ENCODE results near the gene DTNB.

DNA sequence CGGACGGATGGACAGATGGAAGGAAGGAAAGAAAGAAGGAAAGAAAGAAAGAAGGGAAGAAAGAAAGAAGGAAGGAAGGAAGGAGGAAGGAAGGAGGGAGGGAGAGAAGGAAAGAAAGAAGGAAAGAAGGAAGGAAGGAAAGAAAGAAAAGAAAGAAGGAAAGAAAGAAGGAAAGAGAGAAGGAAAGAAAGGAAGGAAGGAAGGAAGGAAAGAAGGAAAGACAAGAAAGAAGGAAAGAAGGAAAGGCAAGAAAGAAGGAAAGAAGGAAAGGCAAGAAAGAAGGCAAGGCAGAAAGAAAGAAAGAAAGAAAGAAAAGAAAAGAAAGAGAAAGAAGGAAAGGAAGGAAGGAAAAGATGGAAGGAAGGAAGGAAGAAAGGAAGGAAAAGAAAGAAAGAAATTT is 169.1 kb downstream of the DTNB start:
- TF ChIP-seq, protein P1, sequence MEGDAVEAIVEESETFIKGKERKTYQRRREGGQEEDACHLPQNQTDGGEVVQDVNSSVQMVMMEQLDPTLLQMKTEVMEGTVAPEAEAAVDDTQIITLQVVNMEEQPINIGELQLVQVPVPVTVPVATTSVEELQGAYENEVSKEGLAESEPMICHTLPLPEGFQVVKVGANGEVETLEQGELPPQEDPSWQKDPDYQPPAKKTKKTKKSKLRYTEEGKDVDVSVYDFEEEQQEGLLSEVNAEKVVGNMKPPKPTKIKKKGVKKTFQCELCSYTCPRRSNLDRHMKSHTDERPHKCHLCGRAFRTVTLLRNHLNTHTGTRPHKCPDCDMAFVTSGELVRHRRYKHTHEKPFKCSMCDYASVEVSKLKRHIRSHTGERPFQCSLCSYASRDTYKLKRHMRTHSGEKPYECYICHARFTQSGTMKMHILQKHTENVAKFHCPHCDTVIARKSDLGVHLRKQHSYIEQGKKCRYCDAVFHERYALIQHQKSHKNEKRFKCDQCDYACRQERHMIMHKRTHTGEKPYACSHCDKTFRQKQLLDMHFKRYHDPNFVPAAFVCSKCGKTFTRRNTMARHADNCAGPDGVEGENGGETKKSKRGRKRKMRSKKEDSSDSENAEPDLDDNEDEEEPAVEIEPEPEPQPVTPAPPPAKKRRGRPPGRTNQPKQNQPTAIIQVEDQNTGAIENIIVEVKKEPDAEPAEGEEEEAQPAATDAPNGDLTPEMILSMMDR (IDR thresholded peaks at IDR 0.05), result no peak
- no peak for TF ChIP-seq EP300 (IDR thresholded peaks at IDR 0.05)
- no peak for TF ChIP-seq POLR2A (IDR thresholded peaks at IDR 0.05)
- TF ChIP-seq POLR2AphosphoS5 (IDR thresholded peaks at IDR 0.05), result no peak
